Measurements from ENCODE around the gene AMIGO3. TPM values are rescaled to one million over a fixed set of nuclear protein-coding genes. Genes with fewer than 3 reads are reported as not detected.

Gene AMIGO3
- polyA plus RNA-seq, 1 experiment, result not detected

GRCh38 chr3:49725906-49726681 is 6.6 kb upstream of the AMIGO3 start:
- POLR2A ChIA-PET, result no interaction called here

DNA sequence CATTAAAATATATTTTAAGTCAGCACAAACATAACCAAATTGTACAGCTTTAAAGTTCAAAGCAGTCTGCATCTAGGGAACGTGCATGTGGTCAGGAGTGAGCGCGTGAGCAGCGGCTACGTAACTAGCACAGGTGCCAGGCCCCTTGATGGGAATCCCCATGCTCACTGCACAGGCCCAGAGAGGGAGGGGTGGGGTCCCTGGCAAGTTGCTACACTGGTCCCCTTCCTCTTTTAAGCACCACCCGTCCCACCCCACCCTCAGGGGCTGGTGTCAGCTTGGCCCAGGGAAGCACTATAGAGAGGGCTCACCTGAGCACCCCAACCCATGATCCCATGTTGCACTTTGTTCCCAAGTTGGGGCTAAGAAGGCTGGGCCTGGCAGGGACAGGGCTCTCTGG is 5.1 kb upstream of the AMIGO3 start:
- TF ChIP-seq CTCF (IDR thresholded peaks at IDR 0.05; ENCODE audit: insufficient read depth, low read depth, low read length), result no peak
- H3K27me3 ChIP-seq (ENCODE audit: control insufficient read depth, insufficient read depth, low read length), result no peaks in the 10 kb centered on the region
- POLR2A ChIA-PET, result no interaction called here
- peaks cover 28% of the 10 kb centered on the region for H3K36me3 ChIP-seq (ENCODE audit: control insufficient read depth, insufficient read depth, low read length)
- CTCF ChIA-PET, result interaction anchor here (1.4 kb wide), 1 partner anchor 78 kb away, joined by 5 read pairs; the partner anchor contains the start of gene INKA1
- no peak for DNase-seq (ENCODE audit: low read depth)
- H3K4me3 ChIP-seq (ENCODE audit: low read depth, low read length), result peak overlapping the region; percentile 100

More at GRCh38 chr3:49725906-49726681, 6.6 kb upstream of the AMIGO3 start:
- TF ChIP-seq CTCF (IDR thresholded peaks at IDR 0.05; ENCODE audit: insufficient read depth, low read depth, low read length), result no peak
- H3K4me3 ChIP-seq (ENCODE audit: low read depth, low read length), result no peak overlapping the region
- H3K36me3 ChIP-seq (ENCODE audit: control insufficient read depth, insufficient read depth, low read length), result peaks cover 24% of the 10 kb centered on the region
- CTCF ChIA-PET, result no interaction called here
- H3K27me3 ChIP-seq (ENCODE audit: control insufficient read depth, insufficient read depth, low read length), result no peaks in the 10 kb centered on the region
- DNase-seq (ENCODE audit: low read depth), result no peak

DNA sequence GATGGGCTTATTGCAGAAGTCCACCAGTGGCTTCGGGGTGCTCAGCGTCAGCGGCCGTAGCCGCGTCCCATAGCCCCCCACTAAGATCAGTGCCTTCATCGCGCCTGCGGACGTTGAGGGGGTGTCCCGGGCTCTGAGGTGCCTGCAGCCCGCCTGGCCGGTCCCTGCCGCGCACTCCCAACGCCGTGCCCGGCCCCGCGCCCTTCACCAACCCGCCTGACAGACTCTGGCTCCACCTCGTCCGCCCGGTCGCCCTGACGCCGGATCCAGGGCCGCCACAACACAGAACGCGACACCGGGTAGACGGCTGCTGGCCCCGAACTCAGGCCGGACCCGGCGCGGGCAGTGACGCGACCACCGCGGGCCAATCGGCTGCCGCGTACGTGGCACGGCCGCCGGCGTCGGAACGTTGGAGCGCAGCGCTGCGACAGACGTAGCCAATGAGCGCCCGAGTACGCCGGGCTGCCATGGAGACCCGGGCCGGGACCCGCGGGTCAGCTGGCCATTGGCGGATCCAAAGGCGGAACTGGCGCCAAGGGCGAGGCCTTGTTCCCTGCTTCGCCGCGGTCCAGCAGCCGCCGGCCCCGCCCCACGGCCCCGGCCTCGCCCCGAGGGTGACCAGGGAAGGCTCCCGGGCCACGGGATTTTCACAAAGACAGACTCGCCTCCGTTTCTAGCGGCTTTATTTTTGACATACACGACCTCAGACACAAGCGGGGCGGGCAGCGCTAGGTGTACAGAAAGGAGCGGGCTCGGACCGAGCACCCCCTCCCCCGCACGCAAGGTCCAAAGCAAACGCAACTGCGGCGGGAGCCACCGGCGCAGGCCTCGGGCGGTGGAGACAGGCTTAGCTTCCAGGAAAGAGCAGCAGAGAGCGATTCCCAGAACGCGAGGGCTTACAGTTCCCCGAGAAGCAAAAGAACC is 4.4 kb upstream of the AMIGO3 start, which contains the start of gene GMPPB:
Gene GMPPB (minus strand): TSS at position 324 of the 924 bp plus-strand sequence. CDS start 225 bp downstream, at position 99.
- ChIA-PET POLR2A (no interaction called here), CTCF (interaction anchor here (1.4 kb wide), 1 partner anchor 79 kb away, joined by 5 read pairs; the partner anchor contains the start of gene INKA1)
- Histone ChIP-seq H3K36me3 (ENCODE audit: control insufficient read depth, insufficient read depth, low read length) (peaks cover 28% of the 10 kb centered on the region), H3K27me3 (ENCODE audit: control insufficient read depth, insufficient read depth, low read length) (no peaks in the 10 kb centered on the region), H3K4me3 (ENCODE audit: low read depth, low read length) (peak within 1 kb of the TSS; percentile 100)
- TF ChIP-seq CTCF (IDR thresholded peaks at IDR 0.05; ENCODE audit: insufficient read depth, low read depth, low read length), result no peak
- DNase-seq (ENCODE audit: low read depth), result peak; percentile 76

- ChIA-PET CTCF (interaction anchor here (1.4 kb wide), 1 partner anchor 80 kb away, joined by 5 read pairs; the partner anchor contains the start of gene INKA1), POLR2A (no interaction called here)
- Histone ChIP-seq H3K27me3 (ENCODE audit: control insufficient read depth, insufficient read depth, low read length) (no peaks in the 10 kb centered on the region), H3K4me3 (ENCODE audit: low read depth, low read length) (peak overlapping the region; percentile 100), H3K36me3 (ENCODE audit: control insufficient read depth, insufficient read depth, low read length) (peaks cover 28% of the 10 kb centered on the region)
- no peak for TF ChIP-seq CTCF (IDR thresholded peaks at IDR 0.05; ENCODE audit: insufficient read depth, low read depth, low read length)
- DNase-seq (ENCODE audit: low read depth), result no peak
Observed at GRCh38 chr3:49723296-49723627, 3.8 kb upstream of the AMIGO3 start.

- POLR2A ChIA-PET, result no interaction called here
- TF ChIP-seq CTCF (IDR thresholded peaks at IDR 0.05; ENCODE audit: insufficient read depth, low read depth, low read length), result no peak
- DNase-seq (ENCODE audit: low read depth), result no peak
- Histone ChIP-seq H3K36me3 (ENCODE audit: control insufficient read depth, insufficient read depth, low read length) (peaks cover 26% of the 10 kb centered on the region), H3K27me3 (ENCODE audit: control insufficient read depth, insufficient read depth, low read length) (no peaks in the 10 kb centered on the region), H3K4me3 (ENCODE audit: low read depth, low read length) (peak overlapping the region; percentile 100)
- CTCF ChIA-PET, result interaction anchor here (4.4 kb wide), 1 partner anchor 116 kb away, joined by 24 read pairs; no protein-coding TSS in a partner anchor
Observed at GRCh38 chr3:49722896-49723295, 3.4 kb upstream of the AMIGO3 start.
